GM12878 (cell line): ENCODE measurements around the gene PLSCR3. TPM values are rescaled to one million over a fixed set of nuclear protein-coding genes. Genes with fewer than 3 reads are reported as not detected.

Source experiments
- ATAC-seq: fragments of 200-7000 bp; cut with Tn5 transposase; 3 replicates; pipeline ENCODE4 v1.9.1; 2020; ENCODE audit warnings: mild to moderate bottlenecking, moderate library complexity
- BruUV-seq: library from RNA; stranded (reverse); fragments of 400-500 nt; replicated peaks from 2 replicates; lab custom pipeline; 2021; lab: Mats Ljungman, UMichigan
- CTCF ChIA-PET: fragments of 300-600 bp; sonication (Branson Sonifier 250); formaldehyde crosslinking; extraction: SDS; loops from one replicate; lab custom pipeline; 2021; ENCODE audit warnings: inconsistent platforms; lab: Yijun Ruan, JAX
- POLR2A ChIA-PET: fragments of 350-600 bp; formaldehyde crosslinking; extraction: SDS; loops from one replicate; lab custom pipeline; 2021; ENCODE audit warnings: inconsistent platforms; lab: Charles Lee
- RAD21 ChIA-PET: fragments of 300-600 bp; sonication (Branson Sonifier 250); formaldehyde crosslinking; loops from one replicate; lab custom pipeline; 2023; ENCODE audit warnings: antibody characterized with exemption; ENCODE audit not compliant: unreplicated experiment; lab: Charles Lee
- SMC1A ChIA-PET: fragments of 300-600 bp; sonication (Branson Sonifier 250); formaldehyde crosslinking; loops from one replicate; lab custom pipeline; 2023; ENCODE audit not compliant: unreplicated experiment, uncharacterized antibody; lab: Charles Lee
- DNase-seq: peaks from one replicate; pipeline ENCODE4 v3.0.0-alpha.2; 2011; ENCODE audit warnings: low read depth, low spot score
- FAIRE-seq: peaks from 3 replicates; lab custom pipeline; 2011; peaks lifted over from hg19 to GRCh38; lab: Jason Lieb, UNC
- H2AFZ ChIP-seq: 2 replicates; pipeline ENCODE4 v1.6.0; 2011; ENCODE audit warnings: low read depth, low read length, control low read depth; ENCODE audit not compliant: control insufficient read depth
- H3K27ac ChIP-seq: 2 replicates; pipeline ENCODE4 v1.5.1; 2011; ENCODE audit warnings: control low read depth; ENCODE audit not compliant: control insufficient read depth, insufficient read depth
- H3K27me3 ChIP-seq, 2 experiments: replicated peaks in 1 of 2; 2 replicates each; pipeline versions ENCODE4 v1.6.0 to v1.6.1; 2011; ENCODE audit warnings: low read length in 1 of 2; ENCODE audit not compliant: control insufficient read depth in 2 of 2, insufficient read depth in 2 of 2
- H3K36me3 ChIP-seq, 2 experiments: 2 replicates each; pipeline ENCODE4 v1.5.1; 2011; ENCODE audit warnings: low read length in 1 of 2; ENCODE audit not compliant: control insufficient read depth in 2 of 2, insufficient read depth in 2 of 2
- H3K4me1 ChIP-seq: 2 replicates; pipeline ENCODE4 v1.6.1; 2011; ENCODE audit warnings: mild to moderate bottlenecking, low read length, moderate library complexity, mixed read lengths; ENCODE audit not compliant: control insufficient read depth, insufficient read depth
- H3K4me2 ChIP-seq: 2 replicates; pipeline ENCODE4 v1.6.0; 2011; ENCODE audit warnings: control low read depth; ENCODE audit not compliant: control insufficient read depth, insufficient read depth
- H3K4me3 ChIP-seq: fragments of 200-600 bp; sonication (generic); 2 replicates; pipeline ENCODE4 v1.5.1; 2016
- H3K79me2 ChIP-seq: 2 replicates; pipeline ENCODE4 v1.6.0; 2011; ENCODE audit warnings: low read length; ENCODE audit not compliant: control insufficient read depth, insufficient read depth
- H3K9ac ChIP-seq: 2 replicates; pipeline ENCODE4 v1.8.0; 2011; ENCODE audit warnings: low read length, control low read depth, mixed read lengths; ENCODE audit not compliant: control insufficient read depth, insufficient read depth
- H3K9me3 ChIP-seq: replicated peaks from 3 replicates; pipeline ENCODE4 v1.5.1; 2011; ENCODE audit warnings: mild to moderate bottlenecking, low read length; ENCODE audit not compliant: control insufficient read depth, insufficient read depth
- H4K20me1 ChIP-seq: 2 replicates; pipeline ENCODE4 v1.6.0; 2011; ENCODE audit not compliant: control insufficient read depth, insufficient read depth
- BCL3 ChIP-seq: IDR thresholded peaks from 2 replicates; pipeline ENCODE4 v1.6.1; 2011; ENCODE audit warnings: borderline replicate concordance, low read depth, mild to moderate bottlenecking, moderate library complexity, low read length; ENCODE audit not compliant: insufficient read depth, poor library complexity, severe bottlenecking
- EGR1 ChIP-seq, 2 experiments: IDR thresholded peaks; 1 replicate in 1 of 2; 2 replicates in 1 of 2; pipeline ENCODE4 v1.6.1; 2011 to 2012; ENCODE audit warnings: low read depth in 2 of 2, low read length in 2 of 2, borderline replicate concordance in 1 of 2, mild to moderate bottlenecking in 1 of 2, moderate library complexity in 1 of 2
- ELK1 ChIP-seq: IDR thresholded peaks from 2 replicates; pipeline ENCODE4 v1.6.1; 2012; ENCODE audit warnings: low read depth, low read length, improper control_type of control experiment
- FOXK2 ChIP-seq: fragments of 450-650 bp; IDR thresholded peaks from 2 replicates; pipeline ENCODE4 v1.6.1; 2017; ENCODE audit warnings: mild to moderate bottlenecking, moderate library complexity
- IKZF1 ChIP-seq: fragments of 450-650 bp; conservative IDR thresholded peaks from 2 replicates; pipeline ENCODE4 v1.6.1; 2017; ENCODE audit warnings: antibody characterized with exemption, mild to moderate bottlenecking
- JUNB ChIP-seq: IDR thresholded peaks from 2 replicates; pipeline ENCODE4 v1.6.1; 2016; ENCODE audit warnings: antibody characterized with exemption, mild to moderate bottlenecking
- MEF2B ChIP-seq: fragments of 450-650 bp; IDR thresholded peaks from 2 replicates; pipeline ENCODE4 v1.6.1; 2018; ENCODE audit warnings: mild to moderate bottlenecking, moderate library complexity; ENCODE audit not compliant: partially characterized antibody, poor library complexity, severe bottlenecking
- NBN ChIP-seq: fragments of 450-650 bp; IDR thresholded peaks from 2 replicates; pipeline ENCODE4 v1.6.1; 2016
- NR2C1 ChIP-seq: fragments of 450-650 bp; IDR thresholded peaks from 2 replicates; pipeline ENCODE4 v1.6.1; 2017; ENCODE audit warnings: antibody characterized with exemption, mild to moderate bottlenecking, moderate library complexity
- NR2F1 ChIP-seq: fragments of 450-650 bp; conservative IDR thresholded peaks from 2 replicates; pipeline ENCODE4 v1.6.1; 2017; ENCODE audit warnings: mild to moderate bottlenecking
- SKIL ChIP-seq: fragments of 450-650 bp; IDR thresholded peaks from 2 replicates; pipeline ENCODE4 v1.6.1; 2017; ENCODE audit warnings: mild to moderate bottlenecking, low read depth, inconsistent platforms; ENCODE audit not compliant: poor library complexity, severe bottlenecking
- SP1 ChIP-seq: IDR thresholded peaks from one replicate; pipeline ENCODE4 v1.6.1; 2011; ENCODE audit warnings: low read depth, low read length
- SREBF1 ChIP-seq: IDR thresholded peaks from 2 replicates; pipeline ENCODE4 v1.6.1; 2012; ENCODE audit warnings: mild to moderate bottlenecking, low read length
- STAT1 ChIP-seq: fragments of 450-650 bp; conservative IDR thresholded peaks from 2 replicates; pipeline ENCODE4 v1.6.1; 2014; ENCODE audit warnings: antibody characterized with exemption, mild to moderate bottlenecking
- TAF1 ChIP-seq: IDR thresholded peaks from 2 replicates; pipeline ENCODE4 v1.6.1; 2011; ENCODE audit warnings: mild to moderate bottlenecking, low read depth, low read length, borderline replicate concordance
- WGBS: methylation state at CpG from one replicate; pipeline ENCODE4 v1.1.6; 2016; ENCODE audit warnings: low lambda C conversion rate; ENCODE audit not compliant: insufficient replicate concordance, insufficient coverage; ENCODE audit errors: missing lambda C conversion rate; 5-methylcytosine and 5-hydroxymethylcytosine counted together
- in situ Hi-C: fragments of 300-500 bp; cut with MboI; formaldehyde crosslinking; loops from 9 replicates; pipeline ENCODE4 v1.14.3; 2018; ENCODE audit warnings: mixed read lengths
- intact Hi-C: fragments of 100-400 bp; cut with micrococcal nuclease; formaldehyde crosslinking; loops from one replicate; pipeline ENCODE4 v1.14.2; 2022; ENCODE audit not compliant: unreplicated experiment
- polyA plus RNA-seq, 11 experiments: library from polyadenylated mRNA; depleted of rRNA in 4 of 11; unstranded in 6 of 11; stranded (reverse) in 5 of 11; fragments of >200 nt; fragmentation: Nextera tagmentation in 4 of 11; fragmentation: Illumina TruSeq in 1 of 11; extraction: Ambion mirVana in 4 of 11; extraction: Trizol in 1 of 11; gene quantifications; 1 replicate in 1 of 11; 2 replicates in 10 of 11; pipeline versions ENCODE4 v1.2.1 to v1.2.3, GENCODE V29; 2011 to 2016; ENCODE audit warnings: inconsistent platforms in 2 of 11, missing spikeins in 2 of 11, low read depth in 1 of 11
- total RNA-seq, 4 experiments: library from RNA; depleted of rRNA in 3 of 4; stranded (reverse); fragments of >200 nt in 3 of 4; fragmentation: Illumina TruSeq in 1 of 4; extraction: Trizol in 1 of 4; gene quantifications; 2 replicates each; pipeline versions ENCODE4 v1.2.1 to v1.2.3, GENCODE V29; 2013 to 2021
- TF ChIP-seq, protein P1 (sequence below): IDR thresholded peaks from 2 replicates; pipeline ENCODE4 v1.6.1; 2012; ENCODE audit warnings: low read depth, low read length, improper control_type of control experiment

Gene PLSCR3
- total and polyA plus RNA-seq, 10 of the 15 experiments (the other 5 are each of a cell fraction or from before 2014, with no cell fraction given), result 9.9 to 51.4 (median 43.4) TPM

DNA sequence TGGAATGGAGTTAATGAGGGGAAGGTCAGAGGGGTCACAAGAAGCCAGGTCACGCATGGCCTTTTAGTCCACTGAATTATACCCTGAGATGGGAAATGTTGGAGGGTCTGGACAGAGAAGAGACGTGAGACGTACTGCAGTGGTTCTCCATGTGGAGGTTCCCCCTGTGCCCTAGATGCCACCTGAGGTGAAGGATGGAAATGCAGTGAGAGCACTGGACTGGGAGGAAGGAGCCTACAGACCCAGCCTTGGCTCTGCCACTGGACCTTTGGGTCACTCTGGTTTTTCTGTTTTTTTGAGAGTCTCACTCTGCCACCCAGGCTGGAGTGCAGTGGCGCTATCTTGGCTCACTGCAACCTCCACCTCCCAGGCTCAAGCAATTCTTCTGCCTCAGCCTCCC, 1.8 kb upstream of the PLSCR3 start (continued):
- no peak for TF ChIP-seq SREBF1
- TF ChIP-seq ELK1, result no peak

DNA sequence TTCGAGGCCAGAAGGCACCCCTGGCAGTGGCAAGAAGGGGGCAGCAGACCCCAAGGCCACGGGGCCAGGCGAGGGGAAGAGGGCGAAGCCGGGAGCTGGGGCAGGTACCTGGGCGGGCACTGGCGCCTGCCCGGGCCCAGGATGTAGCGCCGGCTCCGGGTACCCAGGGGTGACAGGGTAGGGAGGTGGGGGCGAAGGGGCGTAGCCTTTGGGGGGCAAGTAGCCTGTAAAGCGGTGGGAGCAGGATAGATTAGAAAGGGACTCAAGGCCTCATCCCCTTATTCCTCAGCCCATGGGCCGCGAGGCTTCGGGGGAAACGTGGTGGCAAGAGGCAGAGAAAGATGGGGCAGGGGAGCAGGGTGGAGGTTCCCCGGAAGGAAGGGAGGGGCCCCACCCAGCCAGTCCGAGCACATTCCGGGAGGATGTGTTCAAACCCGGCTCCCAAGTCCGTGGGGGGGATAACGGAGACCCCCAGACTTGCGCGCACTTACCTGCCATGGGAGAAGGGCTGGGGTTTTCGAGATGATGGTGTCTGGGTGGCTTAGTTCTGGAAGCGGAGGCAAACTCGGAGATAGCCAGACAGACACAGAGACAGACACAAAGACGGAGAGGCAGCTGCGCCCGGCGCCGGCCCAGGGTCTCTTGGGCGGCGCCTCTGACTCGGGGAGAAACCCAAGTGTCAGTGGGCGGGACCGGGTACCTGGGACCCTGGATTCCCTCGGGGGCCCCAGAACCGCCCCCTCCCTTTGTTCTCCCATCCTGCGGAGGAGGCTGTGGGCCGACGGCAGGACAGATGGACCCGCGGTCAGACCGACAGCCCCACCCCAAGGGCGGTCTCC, 493 bp downstream of the PLSCR3 start:
- ATAC-seq, result peak; percentile 70
- no peak for DNase-seq
- peak overlapping the region; percentile 96 for H3K4me2 ChIP-seq
- RAD21 ChIA-PET, result interaction anchor here (1.0 to 1.3 kb wide), 6 partner anchors 10 to 167 kb away, joined by 3 to 10 read pairs (median 4); partner anchors contain the start of genes ACAP1, TMEM102, TMEM256 and TNFSF12
- peak overlapping the region; percentile 85 for H3K9ac ChIP-seq
- no peaks in the 10 kb centered on the region for H4K20me1 ChIP-seq
- peaks cover 2% of the 10 kb centered on the region for H3K79me2 ChIP-seq
- in situ Hi-C loops (no loop called here), intact Hi-C loops (no loop called here)
- CTCF ChIA-PET, result interaction anchor here (0.6 to 1.5 kb wide), 3 partner anchors 94 to 167 kb away, joined by 3 to 10 read pairs (median 4); partner anchors contain the start of gene SENP3
- peak overlapping the region; percentile 58 for H3K27ac ChIP-seq
- FAIRE-seq, result peak; percentile 31
- POLR2A ChIA-PET, result interaction anchor here (0.9 to 3.2 kb wide), 2 partner anchors 10 to 92 kb away, joined by 3 to 23 read pairs; partner anchors contain the start of gene TMEM256
- no peaks in the 10 kb centered on the region for H3K27me3 ChIP-seq
- peak overlapping the region; percentile 80 for H3K4me3 ChIP-seq
- no peaks in the 10 kb centered on the region for H3K9me3 ChIP-seq
- SMC1A ChIA-PET, result no interaction called here
- no peaks in the 10 kb centered on the region for H3K4me1 ChIP-seq
- TSS peak; percentile 67 for BruUV-seq
- H3K36me3 ChIP-seq, result no peaks in the 10 kb centered on the region
- 7% methylated on average over 40 of the region's 48 CpGs for WGBS
- H2AFZ ChIP-seq, result peak overlapping the region; percentile 89
- TF ChIP-seq NR2C1 (no peak), SKIL (peak; percentile 10), SP1 (peak; percentile 17), NBN (no peak; the same call in 1 of the 2 replicates), FOXK2 (no peak), TAF1 (no peak), NR2F1 (0 out of 2 replicates have a peak, but pooled peaks have one; percentile 22), JUNB (no peak), MEF2B (peak; percentile 78), IKZF1 (no peak), EGR1 (IDR thresholded peaks at IDR 0.05; ENCODE audit: borderline replicate concordance in 1 of 2, low read depth in 2 of 2, low read length in 2 of 2) (0 out of 3 replicates have a peak, but pooled peaks of 1 of the 2 experiments have one; percentile 53), STAT1 (no peak), BCL3 (no peak)
- TF ChIP-seq, protein P1, sequence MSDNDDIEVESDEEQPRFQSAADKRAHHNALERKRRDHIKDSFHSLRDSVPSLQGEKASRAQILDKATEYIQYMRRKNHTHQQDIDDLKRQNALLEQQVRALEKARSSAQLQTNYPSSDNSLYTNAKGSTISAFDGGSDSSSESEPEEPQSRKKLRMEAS, result no peak
